SK-N-SH (cell line): Measurements from ENCODE around the gene LRRIQ1. TPM values are rescaled to one million over a fixed set of nuclear protein-coding genes. Genes with fewer than 3 reads are reported as not detected.

Experiments used
- CTCF ChIA-PET: fragments of 300-600, 350-600 bp; formaldehyde crosslinking; extraction: SDS; loops from one replicate; lab custom pipeline; 2021; lab: Yijun Ruan, JAX
- POLR2A ChIA-PET: fragments of 350-600 bp; sonication (Branson Sonifier 250); formaldehyde crosslinking; extraction: SDS; loops from one replicate; lab custom pipeline; 2020; ENCODE audit warnings: antibody characterized with exemption, inconsistent platforms; lab: Yijun Ruan, JAX
- DNase-seq: peaks from one replicate; pipeline ENCODE4 v3.0.0; 2012
- H2AFZ ChIP-seq: fragments of 200-600 bp; sonication (generic); 2 replicates; pipeline ENCODE4 v1.8.1; 2016; ENCODE audit warnings: antibody characterized with exemption, mild to moderate bottlenecking, low read depth
- H3F3A ChIP-seq: fragments of 200-600 bp; sonication (generic); replicated peaks from 2 replicates; pipeline ENCODE3; 2016; ENCODE audit warnings: antibody characterized with exemption, mild to moderate bottlenecking; ENCODE audit not compliant: insufficient read depth
- H3K27ac ChIP-seq, 2 experiments: fragments of 200-500 bp in 1 of 2; fragments of 200-600 bp in 1 of 2; sonication (Bioruptor generic) in 1 of 2; sonication (generic), shearing (Covaris generic) in 1 of 2; 2 replicates each; pipeline versions ENCODE4 v1.5.1 to v1.6.1; 2014 to 2016; ENCODE audit warnings: low read depth in 2 of 2, inconsistent platforms in 1 of 2, low read length in 1 of 2, mild to moderate bottlenecking in 1 of 2, mixed read lengths in 1 of 2
- H3K27me3 ChIP-seq: fragments of 200-600 bp; sonication (generic), shearing (Covaris generic); 2 replicates; pipeline ENCODE4 v1.6.1; 2016; ENCODE audit warnings: mixed run types; ENCODE audit not compliant: insufficient read depth
- H3K36me3 ChIP-seq, 2 experiments: fragments of 200-500 bp in 1 of 2; fragments of 200-600 bp in 1 of 2; sonication (Bioruptor generic) in 1 of 2; sonication (generic) in 1 of 2; replicated peaks in 1 of 2; 2 replicates each; pipeline versions ENCODE3 to v1.5.1; 2014 to 2016; ENCODE audit warnings: low read length in 1 of 2, mild to moderate bottlenecking in 1 of 2; ENCODE audit not compliant: insufficient read depth in 2 of 2, control insufficient read depth in 1 of 2
- H3K4me1 ChIP-seq, 2 experiments: fragments of 200-500 bp in 1 of 2; fragments of 200-600 bp in 1 of 2; sonication (Bioruptor generic) in 1 of 2; sonication (generic), shearing (Covaris generic) in 1 of 2; 2 replicates each; pipeline versions ENCODE4 v1.5.1 to v1.6.1; 2014 to 2016; ENCODE audit warnings: low read depth in 1 of 2, low read length in 1 of 2, mixed run types in 1 of 2; ENCODE audit not compliant: insufficient read depth in 2 of 2, control insufficient read depth in 1 of 2
- H3K4me2 ChIP-seq: fragments of 200-600 bp; sonication (generic), shearing (Covaris generic); 2 replicates; pipeline ENCODE4 v1.6.1; 2017; ENCODE audit warnings: mixed run types
- H3K4me3 ChIP-seq, 2 experiments: fragments of 200-500 bp in 1 of 2; fragments of 200-600 bp in 1 of 2; sonication (Bioruptor generic) in 1 of 2; sonication (generic), shearing (Covaris generic) in 1 of 2; 2 replicates each; pipeline versions ENCODE4 v1.5.1 to v1.8.1; 2014 to 2016; ENCODE audit warnings: low read depth in 2 of 2, inconsistent platforms in 1 of 2, low read length in 1 of 2, mild to moderate bottlenecking in 1 of 2, mixed read lengths in 1 of 2, moderate library complexity in 1 of 2
- H3K79me2 ChIP-seq: fragments of 200-600 bp; sonication (generic); 2 replicates; pipeline ENCODE4 v1.8.1; 2017; ENCODE audit warnings: mild to moderate bottlenecking; ENCODE audit not compliant: insufficient read depth
- H3K9ac ChIP-seq: fragments of 200-600 bp; sonication (generic); 2 replicates; pipeline ENCODE4 v1.6.1; 2017; ENCODE audit warnings: mixed run types
- H3K9me2 ChIP-seq: fragments of 200-600 bp; sonication (generic); 2 replicates; pipeline ENCODE4 v1.6.1; 2017; ENCODE audit warnings: mixed run types
- H3K9me3 ChIP-seq: fragments of 200-600 bp; sonication (generic); 2 replicates; pipeline ENCODE4 v1.6.1; 2017; ENCODE audit warnings: mixed run types, mild to moderate bottlenecking, moderate library complexity
- H4K20me1 ChIP-seq: fragments of 200-600 bp; sonication (generic); 2 replicates; pipeline ENCODE4 v1.6.1; 2017; ENCODE audit warnings: mild to moderate bottlenecking, mixed run types; ENCODE audit not compliant: insufficient read depth
- CHD2 ChIP-seq: fragments of 150-350 bp; IDR thresholded peaks from 2 replicates; pipeline ENCODE4 v1.6.1; 2018; ENCODE audit warnings: low read length; ENCODE audit not compliant: partially characterized antibody
- CTCF ChIP-seq: fragments of 200-600 bp; sonication (generic); IDR thresholded peaks from 2 replicates; pipeline ENCODE4 v1.6.1; 2017; ENCODE audit warnings: antibody characterized with exemption, mild to moderate bottlenecking, moderate library complexity
- FOXJ3 ChIP-seq: sonication (generic); formaldehyde crosslinking; IDR thresholded peaks from 2 replicates; pipeline ENCODE4 v1.5.1; 2020; ENCODE audit warnings: mild to moderate bottlenecking, missing genetic modification reagents
- GATA2 ChIP-seq: sonication (generic); formaldehyde crosslinking; IDR thresholded peaks from 2 replicates; pipeline ENCODE4 v1.5.0; 2020; ENCODE audit warnings: mild to moderate bottlenecking, missing genetic modification reagents
- PBX3 ChIP-seq: IDR thresholded peaks from 2 replicates; pipeline ENCODE4; 2012
- RAD21 ChIP-seq: IDR thresholded peaks from 2 replicates; pipeline ENCODE4 v1.6.1; 2012; ENCODE audit warnings: mild to moderate bottlenecking, low read length
- RCOR1 ChIP-seq: fragments of 150-350 bp; IDR thresholded peaks from 2 replicates; pipeline ENCODE4 v1.6.1; 2017; ENCODE audit warnings: antibody characterized with exemption, low read length
- REST ChIP-seq: IDR thresholded peaks from 2 replicates; pipeline ENCODE4 v1.6.1; 2012; ENCODE audit warnings: mild to moderate bottlenecking, low read depth, low read length, moderate library complexity
- RFX5 ChIP-seq: IDR thresholded peaks from 2 replicates; pipeline ENCODE4 v1.6.1; 2012; ENCODE audit warnings: mild to moderate bottlenecking, improper control_type of control experiment, low read length
- SMC3 ChIP-seq: IDR thresholded peaks from 2 replicates; pipeline ENCODE4 v1.6.1; 2012; ENCODE audit warnings: low read depth, low read length, improper control_type of control experiment
- USF1 ChIP-seq: IDR thresholded peaks from 2 replicates; pipeline ENCODE4 v1.4.0; 2012; ENCODE audit warnings: low read depth, borderline replicate concordance
- ZBTB33 ChIP-seq: IDR thresholded peaks from 2 replicates; pipeline ENCODE4 v1.4.0; 2012; ENCODE audit warnings: low read depth, borderline replicate concordance
- WGBS: methylation state at CpG from one replicate; pipeline ENCODE4 v1.1.6; 2017; ENCODE audit warnings: low lambda C conversion rate; 5-methylcytosine and 5-hydroxymethylcytosine counted together
- polyA plus RNA-seq, 3 experiments: library from polyadenylated mRNA; depleted of rRNA; stranded (reverse); fragments of >200 nt; gene quantifications; 2 replicates each; pipeline ENCODE4 v1.2.3, GENCODE V29; 2012

Gene LRRIQ1
- polyA plus RNA-seq, 1 of the 3 experiments (the other 2 are of a cell fraction) = 0.39 TPM

GRCh38 chr12:85057370-85057963 is 21.3 kb downstream of the LRRIQ1 start:
- H3K9me3 ChIP-seq = no peaks in the 10 kb centered on the region
- ChIA-PET CTCF (interaction anchor here (0.6 to 4.7 kb wide), 29 partner anchors 9 to 858 kb away, joined by 3 to 31 read pairs (median 4); partner anchors contain the start of genes LRRIQ1, SLC6A15 and TSPAN19), POLR2A (no interaction called here)
- H3K9ac ChIP-seq = no peak overlapping the region
- H3F3A ChIP-seq = no peaks in the 10 kb centered on the region
- H3K36me3 ChIP-seq = no peaks in the 10 kb centered on the region
- H3K4me1 ChIP-seq = no peaks in the 10 kb centered on the region
- peak; percentile 33 for DNase-seq
- H3K79me2 ChIP-seq = no peaks in the 10 kb centered on the region
- no peaks in the 10 kb centered on the region for H3K9me2 ChIP-seq
- 45% methylated on average over 2 of the region's 2 CpGs for WGBS
- no peak overlapping the region for H3K27ac ChIP-seq
- H3K4me3 ChIP-seq = no peak overlapping the region
- no peak overlapping the region for H3K4me2 ChIP-seq
- H3K27me3 ChIP-seq = no peaks in the 10 kb centered on the region
- H2AFZ ChIP-seq = no peak overlapping the region
- TF ChIP-seq SMC3 = peak; percentile 40; the same call in 1 of the 2 replicates
- TF ChIP-seq RAD21 = peak; percentile 67
- no peak for TF ChIP-seq FOXJ3 (CRISPR knock-in tag)
- TF ChIP-seq CHD2 = no peak
- peak; percentile 87 for TF ChIP-seq CTCF
- H4K20me1 ChIP-seq = no peaks in the 10 kb centered on the region

GRCh38 chr12:85058339-85058738 is 22.2 kb downstream of the LRRIQ1 start:
- Histone ChIP-seq H3K9me2 (no peaks in the 10 kb centered on the region), H3K9ac (no peak overlapping the region), H4K20me1 (no peaks in the 10 kb centered on the region), H3K4me1 (no peaks in the 10 kb centered on the region), H3F3A (no peaks in the 10 kb centered on the region), H3K4me3 (no peak overlapping the region), H3K79me2 (no peaks in the 10 kb centered on the region), H2AFZ (no peak overlapping the region), H3K27me3 (no peaks in the 10 kb centered on the region), H3K27ac (no peak overlapping the region), H3K36me3 (no peaks in the 10 kb centered on the region), H3K9me3 (no peaks in the 10 kb centered on the region), H3K4me2 (no peak overlapping the region)
- no peak for DNase-seq
- CTCF ChIA-PET = interaction anchor here (0.6 to 4.7 kb wide), 18 partner anchors 8 to 184 kb away, joined by 3 to 31 read pairs (median 4); partner anchors contain the start of genes LRRIQ1, SLC6A15 and TSPAN19
- TF ChIP-seq RFX5 (no peak), ZBTB33 (no peak), GATA2 (CRISPR knock-in tag) (no peak), USF1 (no peak), PBX3 (no peak), RAD21 (no peak), REST (no peak), RCOR1 (no peak)
- 82% methylated on average over 3 of the region's 3 CpGs for WGBS
- POLR2A ChIA-PET = no interaction called here
